IPS DF 4.7 (cell line): Measurements from ENCODE around the gene TWIST2.

Experiments used
- DNase-seq: peaks from one replicate; pipeline ENCODE4 v3.0.0-alpha.2; 2013; ENCODE audit warnings: low spot score; ENCODE audit errors: extremely low read depth

TWIST2 gene

GRCh38 chr2:238835726-238836301, 12.1 kb upstream of the TWIST2 start:
- DNase-seq: no peak

GRCh38 chr2:238838786-238839327, 9.0 kb upstream of the TWIST2 start:
- DNase-seq: no peak

DNA sequence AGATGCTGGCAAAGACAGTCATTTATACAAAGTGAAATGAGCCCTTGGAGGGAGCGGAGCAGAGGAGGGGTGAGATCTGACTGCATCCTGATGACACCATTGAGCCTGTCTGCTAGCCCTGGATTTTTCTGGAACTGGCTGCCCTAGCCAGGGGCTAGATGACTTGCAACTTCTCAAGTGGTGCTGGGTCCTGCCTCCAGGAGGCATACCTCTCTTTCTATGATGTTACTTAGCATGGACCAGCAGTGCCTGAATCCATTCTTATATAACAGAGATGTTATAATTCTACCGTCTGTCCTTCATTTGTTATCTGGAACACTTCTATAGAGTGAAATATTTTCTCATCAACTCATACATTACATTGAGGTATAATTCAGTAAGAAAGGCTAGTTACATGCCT, 8.5 kb upstream of the TWIST2 start:
- no peak for DNase-seq

GRCh38 chr2:238841542-238842164, 6.2 kb upstream of the TWIST2 start:
- no peak for DNase-seq

GRCh38 chr2:238843476-238843875, 4.4 kb upstream of the TWIST2 start:
- no peak for DNase-seq

GRCh38 chr2:238845583-238846377, 2.1 kb upstream of the TWIST2 start:
- no peak for DNase-seq

DNA sequence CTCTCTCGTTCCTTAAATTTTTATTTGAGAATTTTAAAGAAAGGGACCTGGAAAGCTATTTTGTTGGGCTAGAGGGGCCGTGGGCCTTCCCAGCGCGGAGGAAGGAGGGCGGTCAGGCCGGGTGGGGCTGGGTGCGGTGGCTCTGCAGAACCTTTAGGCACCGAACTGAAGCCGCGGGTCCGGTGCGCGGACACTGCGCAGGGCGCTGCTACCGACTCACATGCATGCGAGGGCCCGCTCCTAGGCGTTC, 1.6 kb upstream of the TWIST2 start:
- DNase-seq: no peak

DNA sequence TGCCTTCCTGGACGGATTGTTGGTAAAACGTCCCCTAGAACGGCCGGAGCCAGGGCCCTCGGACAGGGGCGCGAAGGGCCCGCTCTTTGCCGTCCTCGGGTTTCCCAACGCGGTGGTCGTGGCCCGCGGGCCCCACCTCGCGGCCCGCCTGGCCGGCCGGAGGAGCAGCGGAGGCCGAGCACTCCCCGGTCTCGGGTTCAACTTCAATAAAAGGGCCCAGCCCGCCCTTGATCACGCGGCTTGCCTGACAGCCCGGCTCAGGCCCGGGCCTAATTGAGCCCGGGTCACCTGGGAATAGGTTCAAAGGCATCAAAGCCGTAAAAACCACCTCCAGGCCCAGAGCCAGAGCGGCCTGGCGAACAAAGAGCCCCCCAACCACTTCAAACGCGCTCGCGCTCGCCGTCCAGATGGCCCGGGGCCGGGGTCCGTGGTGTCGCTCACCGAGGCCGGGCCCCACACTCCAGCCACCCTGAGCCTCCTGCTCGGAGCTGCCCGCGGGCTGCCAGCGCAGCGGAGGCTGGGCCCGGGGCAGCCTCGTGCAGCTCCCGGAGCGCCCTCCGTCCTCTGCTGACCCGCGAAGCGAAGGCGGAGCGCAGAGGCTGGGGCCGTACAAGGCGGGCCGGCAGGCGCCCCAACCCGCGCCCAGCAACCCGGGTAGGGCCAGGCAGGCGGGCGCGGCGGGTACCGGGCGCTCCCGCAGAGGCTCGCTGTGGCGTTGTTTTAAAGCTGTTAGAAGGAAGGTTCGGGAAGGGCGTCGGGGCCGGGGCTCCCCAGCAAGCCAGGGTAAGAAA, 1.1 kb upstream of the TWIST2 start:
- no peak for DNase-seq

DNA sequence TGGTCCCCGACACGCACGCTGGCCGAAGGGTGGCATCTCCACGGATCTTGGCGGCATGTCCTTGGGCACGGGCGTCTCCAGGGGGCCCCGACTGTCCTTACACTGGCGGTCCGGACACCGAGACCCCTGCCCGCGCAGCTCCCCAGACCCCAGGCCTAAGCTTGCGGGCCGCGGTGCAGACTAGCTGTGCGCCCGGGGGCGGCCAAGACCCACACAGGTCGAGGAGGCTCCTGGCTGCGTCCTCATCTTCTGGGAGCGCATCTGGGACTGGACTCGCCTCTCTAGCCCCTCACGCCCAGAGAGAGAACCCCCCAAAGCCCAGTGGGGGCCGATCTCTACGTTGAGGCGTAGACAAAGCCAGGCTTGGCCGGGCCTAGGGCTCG, 475 bp upstream of the TWIST2 start:
- no peak for DNase-seq

GRCh38 chr2:238848691-238848975, 748 bp downstream of the TWIST2 start:
- no peak for DNase-seq

GRCh38 chr2:238848976-238849853, 1.3 kb downstream of the TWIST2 start:
- DNase-seq: no peak

GRCh38 chr2:238850091-238850490, 2.2 kb downstream of the TWIST2 start:
- no peak for DNase-seq

DNA sequence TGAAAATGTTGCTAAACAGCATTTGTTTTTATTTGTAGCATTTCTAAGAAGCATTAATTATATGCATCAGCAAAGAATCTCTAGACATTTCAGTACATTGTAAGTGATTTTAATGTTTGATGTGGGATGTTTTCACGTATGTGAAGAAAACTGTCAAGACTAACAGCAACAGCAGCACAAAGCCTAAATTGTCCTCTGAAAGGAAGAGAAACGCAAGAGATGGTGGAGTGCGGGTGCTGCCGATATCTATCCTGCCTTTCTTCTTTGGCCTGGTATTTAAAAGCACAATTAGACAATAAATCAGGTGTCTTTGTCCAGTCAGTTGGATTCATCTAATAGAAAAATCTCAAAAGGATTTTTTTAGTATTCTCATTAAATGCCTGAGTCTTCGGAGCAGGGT, 3.1 kb downstream of the TWIST2 start:
- no peak for DNase-seq

DNA sequence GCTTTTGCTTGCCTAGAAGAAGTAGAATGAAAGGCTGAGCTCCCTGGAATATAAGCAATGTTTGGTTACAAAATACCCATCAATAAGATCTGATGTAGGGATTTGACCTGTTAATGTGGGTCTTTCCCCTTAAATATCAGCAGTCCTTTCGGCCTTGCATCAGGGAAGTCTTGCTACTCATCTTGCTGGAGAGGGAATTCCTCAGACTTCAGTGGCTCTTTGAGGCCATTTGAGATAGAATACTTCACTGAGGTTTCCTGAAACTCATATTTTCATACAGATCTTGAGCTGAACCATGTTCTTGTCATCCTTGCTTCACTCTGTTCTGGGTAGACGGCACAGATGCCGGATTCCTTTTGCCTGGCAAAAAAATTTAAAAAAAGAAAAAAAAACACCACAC, 3.9 kb downstream of the TWIST2 start:
- no peak for DNase-seq

DNA sequence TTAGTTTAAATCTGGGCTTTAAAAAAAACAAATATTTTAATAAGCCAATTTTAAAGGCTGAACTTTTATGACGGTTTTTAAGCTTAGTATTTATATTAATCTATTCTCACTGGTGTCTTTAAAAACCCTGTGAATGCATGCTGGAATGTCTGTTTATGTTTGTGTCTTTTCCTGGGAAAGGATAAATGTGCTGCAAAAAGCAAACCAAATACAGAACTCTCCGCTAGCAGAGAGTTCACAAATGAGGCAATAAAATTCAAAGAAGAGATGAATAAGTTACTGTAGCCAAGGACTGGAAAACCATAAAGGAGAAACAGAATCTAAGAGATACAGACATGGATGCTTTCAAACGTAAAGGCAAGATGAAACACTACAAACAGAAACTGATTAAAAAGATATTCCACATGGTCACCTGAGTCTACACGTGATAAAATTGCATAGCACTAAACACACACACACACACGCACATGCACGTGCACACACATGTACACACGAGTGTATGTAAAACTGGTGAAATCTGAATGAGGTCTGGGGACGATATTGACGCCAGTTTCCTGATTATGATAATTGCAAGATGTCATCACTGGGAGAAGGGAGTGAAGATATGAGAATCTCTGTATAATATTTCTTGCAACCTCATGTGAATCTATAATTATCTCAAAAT, 4.5 kb downstream of the TWIST2 start:
- DNase-seq: no peak

GRCh38 chr2:238853218-238853617, 5.3 kb downstream of the TWIST2 start:
- DNase-seq: no peak

- DNase-seq: no peak
Measured at GRCh38 chr2:238853721-238854120, 5.8 kb downstream of the TWIST2 start.

DNA sequence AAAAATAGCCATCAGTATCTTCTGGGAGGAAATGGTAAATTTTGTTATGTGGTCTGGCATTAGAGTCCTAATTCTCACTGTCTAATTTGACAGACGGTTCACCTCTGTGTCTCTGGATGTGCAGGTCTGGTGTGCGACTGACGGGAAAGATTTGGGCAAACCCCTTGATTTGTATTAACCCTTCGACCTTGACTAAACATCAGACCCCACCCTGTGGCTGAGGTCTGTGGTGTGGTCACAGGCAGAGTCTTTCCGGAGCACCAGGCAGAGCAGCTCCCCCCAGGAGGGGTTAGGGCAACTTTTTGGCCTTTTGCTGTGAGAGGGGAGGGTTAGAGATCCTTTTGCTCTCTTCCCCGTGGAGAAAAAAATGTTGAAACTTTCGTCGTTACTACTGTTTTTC, 6.4 kb downstream of the TWIST2 start:
- DNase-seq: no peak

GRCh38 chr2:238854699-238855229, 6.9 kb downstream of the TWIST2 start:
- no peak for DNase-seq

DNA sequence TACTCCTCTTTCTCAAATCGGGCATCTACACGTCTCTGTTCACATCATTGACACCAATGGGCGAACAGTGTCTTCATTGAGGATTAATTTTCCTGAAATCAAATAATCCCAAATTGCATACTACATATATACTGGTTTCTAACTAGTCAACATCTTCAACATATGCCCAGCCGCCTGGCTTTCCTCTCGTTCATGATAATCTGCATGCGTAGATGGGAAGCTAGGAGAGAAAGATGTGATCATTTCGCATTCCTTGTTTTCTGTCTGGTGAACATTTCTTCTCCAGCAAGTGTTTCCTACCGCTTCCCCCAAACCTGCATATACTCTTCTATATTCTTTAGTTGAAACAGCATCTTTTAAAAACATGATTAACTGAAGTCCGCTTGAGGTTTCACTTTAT, 7.4 kb downstream of the TWIST2 start:
- no peak for DNase-seq
